Measurements from ENCODE around the gene ADGRD2. TPM values are rescaled to one million over a fixed set of nuclear protein-coding genes. Genes with fewer than 3 reads are reported as not detected.

The ADGRD2 gene
- polyA plus RNA-seq, 1 donor from 2014 or later = not detected

Other genes starting within 250 kb of the ADGRD2 start
- 76.2 TPM for gene NEK6, start 192.5 kb upstream of the ADGRD2 start, polyA plus RNA-seq
- 149 TPM for gene PSMB7, start 35.0 kb upstream of the ADGRD2 start, polyA plus RNA-seq
- gene NR5A1, start 56.9 kb downstream of the ADGRD2 start, polyA plus RNA-seq = not detected